Stimulated activated CD4-positive, alpha-beta T cell treated with anti-CD3 and anti-CD28 coated beads, Interleukin-2, amount 100 ng/mL, for 24 hours (primary cell): Measurements from ENCODE around the gene CEP72.

Experiments used
- DNase-seq, 2 donors: peaks; one replicate each; pipeline ENCODE4 v3.0.0-alpha.2; 2020

The CEP72 gene

DNA sequence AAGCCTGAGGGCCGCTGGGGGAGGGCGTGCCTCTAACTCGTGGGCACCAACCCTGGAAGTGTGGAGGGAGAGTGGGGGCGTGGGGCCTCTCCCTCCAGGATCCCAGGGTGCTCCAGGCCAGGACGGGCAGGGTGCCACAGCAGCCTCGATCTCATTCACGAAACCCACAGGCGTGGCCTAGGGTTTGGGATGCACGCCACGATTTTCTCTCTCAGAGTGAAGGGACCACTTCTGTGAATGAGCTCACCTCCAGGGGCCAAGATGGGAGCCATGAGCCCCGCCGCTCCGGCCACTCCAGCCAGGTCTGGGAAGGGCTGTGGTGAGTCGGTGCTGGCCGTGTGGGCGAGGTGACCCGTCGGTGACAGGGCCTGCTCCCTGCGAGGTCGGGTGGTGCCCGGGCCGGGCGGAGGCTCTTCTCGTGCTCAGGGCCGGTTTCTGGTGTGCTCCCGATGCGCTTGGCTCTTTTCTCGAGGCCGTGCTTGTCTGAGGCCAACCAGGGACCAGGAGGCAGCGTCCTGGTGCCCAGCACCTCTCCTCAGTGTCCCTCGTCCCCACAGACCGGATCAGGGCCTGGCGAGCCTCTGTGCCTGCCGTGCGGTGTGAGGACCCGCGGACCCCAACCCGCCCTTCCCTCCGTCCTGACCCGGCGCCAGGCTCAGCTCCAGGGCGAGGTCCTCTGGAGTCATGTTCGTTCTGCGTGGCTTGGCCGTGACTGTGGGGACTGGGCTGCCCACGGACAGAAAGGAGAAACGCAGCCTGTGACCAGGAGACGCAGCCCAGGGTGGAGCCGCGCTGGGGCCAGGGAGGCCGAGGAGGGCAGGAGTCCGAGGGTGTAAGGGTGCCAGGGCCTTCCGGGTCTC, 50.0 kb downstream of the CEP72 start:
- no peak for DNase-seq

DNA sequence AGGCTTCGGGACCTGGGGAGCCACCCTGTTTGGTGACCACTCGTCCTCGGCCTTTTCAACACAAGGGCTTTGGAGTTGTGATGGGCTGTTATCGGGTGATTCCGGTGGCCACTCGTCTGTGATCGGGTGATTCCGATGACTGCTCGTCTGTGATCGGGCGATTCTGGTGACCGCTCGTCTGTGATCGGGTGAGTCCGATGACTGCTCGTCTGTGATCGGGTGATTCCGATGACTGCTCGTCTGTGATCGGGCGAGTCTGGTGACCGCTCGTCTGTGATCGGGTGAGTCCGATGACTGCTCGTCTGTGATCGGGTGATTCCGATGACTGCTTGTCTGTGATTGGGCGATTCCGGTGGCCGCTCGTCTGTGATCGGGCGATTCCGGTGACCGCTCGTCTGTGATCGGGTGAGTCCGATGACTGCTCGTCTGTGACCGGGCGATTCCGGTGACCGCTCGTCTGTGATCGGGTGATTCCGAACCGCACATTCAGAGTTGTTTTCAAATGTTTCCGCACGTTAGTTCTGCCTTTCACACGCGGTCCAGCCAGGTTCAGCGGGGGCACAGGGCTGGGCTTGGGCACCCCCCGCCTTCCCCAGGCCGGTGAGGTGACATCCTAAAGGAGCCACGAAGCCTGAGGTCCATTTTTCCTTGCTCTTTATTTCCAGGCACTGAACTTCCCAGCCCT, 50.8 kb downstream of the CEP72 start:
- DNase-seq: no peak

- no peak for DNase-seq
These were observed 51.5 kb downstream of the CEP72 start for GRCh38 chr5:663436-664342.

GRCh38 chr5:664343-664993, 52.3 kb downstream of the CEP72 start:
- no peak for DNase-seq

DNA sequence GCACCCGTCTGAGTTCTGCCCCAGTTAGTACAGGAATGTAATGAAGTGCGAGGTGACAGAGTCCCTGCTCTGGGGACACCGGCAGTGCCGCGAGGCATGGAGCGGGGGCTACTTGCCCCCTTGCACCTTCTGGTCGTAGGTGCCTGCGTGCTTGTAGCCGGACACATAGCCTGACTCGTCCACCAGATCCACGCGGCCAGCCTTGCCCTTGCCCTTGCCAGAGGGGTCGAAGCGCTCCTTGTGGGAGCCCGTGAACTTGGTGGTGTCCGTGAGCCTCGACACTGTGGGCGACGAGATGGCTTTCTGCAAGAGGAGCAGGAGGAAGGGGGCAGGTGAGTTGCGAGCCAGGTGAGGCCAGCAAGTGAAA, 52.8 kb downstream of the CEP72 start:
- no peak for DNase-seq

- DNase-seq: no peak
These were observed 53.4 kb downstream of the CEP72 start for GRCh38 chr5:665541-665955.

- no peak for DNase-seq
These were observed 54.0 kb downstream of the CEP72 start for GRCh38 chr5:665956-666711.

GRCh38 chr5:666816-667498, 54.8 kb downstream of the CEP72 start:
- no peak for DNase-seq

GRCh38 chr5:668283-668995, 56.3 kb downstream of the CEP72 start:
- DNase-seq: no peak

- peak; percentile 53 to 60 for DNase-seq
These were observed 57.1 kb downstream of the CEP72 start for GRCh38 chr5:669111-669841.

- DNase-seq: no peak
These were observed 57.8 kb downstream of the CEP72 start for GRCh38 chr5:669842-670395.

- DNase-seq: no peak
These were observed 58.5 kb downstream of the CEP72 start for GRCh38 chr5:670396-671270.

DNA sequence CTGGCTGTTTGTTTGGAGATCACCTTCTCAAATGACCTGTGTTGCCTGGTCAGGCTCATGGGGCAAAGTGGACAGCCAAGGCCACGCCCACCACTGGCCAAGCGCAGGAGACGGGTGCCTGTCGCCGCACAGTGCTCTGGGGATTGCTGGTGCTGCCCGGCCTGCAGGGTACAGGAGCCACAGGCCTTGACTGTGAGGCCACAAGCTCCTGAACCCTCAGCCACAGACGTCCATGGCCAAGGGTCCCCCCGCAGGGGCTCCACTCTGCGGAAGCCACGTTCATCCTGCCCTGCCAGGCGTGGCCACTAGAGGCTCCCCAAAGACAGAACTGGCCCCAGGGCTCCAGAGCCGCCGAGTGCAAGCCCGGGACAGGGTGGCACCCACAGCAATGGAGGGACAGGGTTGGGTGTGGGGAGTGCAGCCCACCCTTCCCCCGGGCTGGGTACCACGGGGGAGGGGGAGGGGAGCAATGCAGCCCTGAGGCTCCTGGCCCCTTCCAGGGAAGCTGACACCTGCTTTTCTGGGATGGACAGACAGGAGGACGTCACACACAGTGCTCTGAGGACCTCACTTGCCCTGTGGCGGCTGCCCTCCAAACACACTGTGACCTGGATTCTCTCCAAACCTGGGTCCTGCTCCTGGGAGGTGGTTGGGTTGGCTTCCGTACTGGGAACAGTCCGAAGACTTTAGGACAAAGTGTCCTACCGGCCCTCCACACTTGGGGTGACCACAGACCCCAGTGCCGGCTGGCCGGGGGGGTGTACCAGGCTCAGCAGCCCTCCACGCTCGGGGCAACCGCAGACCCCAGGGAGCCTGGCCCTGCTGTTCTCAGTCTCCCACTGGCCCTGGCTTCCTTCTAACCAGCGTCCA, 59.6 kb downstream of the CEP72 start:
- peak; percentile 72 for DNase-seq

- DNase-seq: peak; percentile 58 to 72
These were observed 60.4 kb downstream of the CEP72 start for GRCh38 chr5:672329-673160.

DNA sequence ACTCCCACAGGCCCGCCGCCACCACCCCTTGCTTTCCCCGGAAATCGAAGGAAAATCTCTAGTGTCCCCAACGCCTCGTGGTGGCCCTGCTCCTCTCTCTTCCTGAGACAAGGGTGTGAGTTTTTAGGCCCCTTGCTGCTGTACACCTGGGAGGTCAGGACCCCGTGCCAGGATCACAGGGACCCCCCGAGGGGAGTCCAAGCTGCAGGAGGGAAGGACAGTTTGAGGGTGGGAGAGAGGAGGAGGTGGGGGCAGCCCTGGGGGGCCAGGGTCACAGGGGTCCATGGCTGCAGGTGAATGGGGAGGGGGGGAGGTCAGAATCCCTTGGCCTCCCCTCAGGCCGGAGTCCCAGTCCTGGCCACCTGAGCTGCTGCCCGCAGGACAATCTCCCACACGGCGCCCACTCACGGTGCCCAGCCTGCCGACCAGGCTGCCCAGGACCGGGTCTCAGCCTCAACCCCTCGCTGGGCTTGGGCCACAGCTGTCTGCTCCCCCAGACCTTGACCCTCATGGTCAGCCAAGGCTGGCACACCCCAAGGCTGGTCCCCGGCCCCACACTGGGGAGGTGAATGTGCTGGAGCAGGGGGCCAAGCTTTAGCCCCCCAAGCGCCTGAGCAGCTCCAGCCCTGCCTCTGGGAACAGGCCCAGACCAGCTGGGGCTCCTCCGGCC, 61.2 kb downstream of the CEP72 start:
- no peak for DNase-seq
